GM23248 (cell line): Measurements from ENCODE around the gene TSEN2. TPM values are rescaled to one million over a fixed set of nuclear protein-coding genes. Genes with fewer than 3 reads are reported as not detected.

ENCODE experiments used
- DNase-seq: peaks from one replicate; pipeline ENCODE4 v3.0.0-alpha.2; 2015
- H2AFZ ChIP-seq: fragments of 200-600 bp; sonication (generic); 2 replicates; pipeline ENCODE4 v1.6.1; 2016; ENCODE audit warnings: antibody characterized with exemption
- H3F3A ChIP-seq: fragments of 200-600 bp; sonication (generic); 2 replicates; pipeline ENCODE4 v1.6.1; 2016; ENCODE audit warnings: mild to moderate bottlenecking, antibody characterized with exemption, mixed run types; ENCODE audit not compliant: insufficient read depth
- H3K27ac ChIP-seq: fragments of 200-600 bp; sonication (generic); 2 replicates; pipeline ENCODE4 v1.5.1; 2016; ENCODE audit warnings: mild to moderate bottlenecking
- H3K27me3 ChIP-seq: fragments of 200-600 bp; sonication (generic); replicated peaks from 2 replicates; pipeline ENCODE4 v1.6.1; 2016; ENCODE audit warnings: mild to moderate bottlenecking; ENCODE audit not compliant: insufficient read depth
- H3K36me3 ChIP-seq: fragments of 200-600 bp; sonication (generic); 2 replicates; pipeline ENCODE4 v1.6.1; 2016; ENCODE audit warnings: low read depth, mild to moderate bottlenecking
- H3K4me1 ChIP-seq: fragments of 200-600 bp; sonication (generic); 2 replicates; pipeline ENCODE4 v1.6.1; 2016; ENCODE audit warnings: mild to moderate bottlenecking; ENCODE audit not compliant: insufficient read depth
- H3K4me2 ChIP-seq: fragments of 200-600 bp; sonication (generic); one replicate; pipeline ENCODE4 v1.6.1; 2016; ENCODE audit warnings: mild to moderate bottlenecking; ENCODE audit not compliant: unreplicated experiment
- H3K4me3 ChIP-seq: fragments of 200-600 bp; sonication (generic); 2 replicates; pipeline ENCODE4 v1.5.1; 2016; ENCODE audit warnings: mild to moderate bottlenecking
- H3K79me2 ChIP-seq: fragments of 200-600 bp; sonication (generic); 2 replicates; pipeline ENCODE4 v1.6.1; 2016; ENCODE audit warnings: mild to moderate bottlenecking; ENCODE audit not compliant: insufficient read depth
- H3K9ac ChIP-seq: fragments of 200-600 bp; sonication (generic); 2 replicates; pipeline ENCODE4 v1.6.1; 2016; ENCODE audit warnings: mild to moderate bottlenecking
- H3K9me2 ChIP-seq: fragments of 200-600 bp; sonication (generic); 2 replicates; pipeline ENCODE4 v1.6.1; 2016; ENCODE audit warnings: mixed run types, mild to moderate bottlenecking, moderate library complexity; ENCODE audit not compliant: insufficient read depth
- H3K9me3 ChIP-seq: fragments of 200-600 bp; sonication (generic); one replicate; pipeline ENCODE4 v1.6.1; 2017; ENCODE audit warnings: low read depth
- H4K20me1 ChIP-seq: fragments of 200-600 bp; sonication (generic); 2 replicates; pipeline ENCODE4 v1.6.0; 2016; ENCODE audit not compliant: insufficient read depth
- EZH2 ChIP-seq: fragments of 200-600 bp; sonication (generic); IDR thresholded peaks from 2 replicates; pipeline ENCODE4 v1.6.1; 2018; ENCODE audit warnings: antibody characterized with exemption, mild to moderate bottlenecking; ENCODE audit not compliant: insufficient read depth, poor library complexity, severe bottlenecking
- EZH2phosphoT487 ChIP-seq: fragments of 200-600 bp; sonication (generic); IDR thresholded peaks from 2 replicates; pipeline ENCODE4 v1.6.1; 2018; ENCODE audit warnings: antibody characterized with exemption, moderate library complexity, mild to moderate bottlenecking, low read depth; ENCODE audit not compliant: insufficient read depth
- WGBS, 2 experiments: methylation state at CpG; one replicate each; pipeline ENCODE4 v1.1.6; 2015 to 2017; ENCODE audit warnings: low lambda C conversion rate in 2 of 2, low coverage in 1 of 2; ENCODE audit errors: missing lambda C conversion rate in 2 of 2; 5-methylcytosine and 5-hydroxymethylcytosine counted together
- in situ Hi-C: fragments of 300-500 bp; cut with MboI; formaldehyde crosslinking; loops from 2 replicates; pipeline ENCODE4 v1.15.0; 2020
- polyA plus RNA-seq: library from polyadenylated mRNA; unstranded; fragments of >200 nt; fragmentation: Nextera tagmentation; extraction: Ambion mirVana; gene quantifications from 2 replicates; pipeline ENCODE4 v1.2.1, GENCODE V29; 2016
- total RNA-seq: library from RNA; depleted of rRNA; stranded (reverse); fragments of >200 nt; shearing (Covaris generic); gene quantifications from 2 replicates; pipeline ENCODE4 v1.2.3, GENCODE V29; 2014

Gene TSEN2
- total and polyA plus RNA-seq, 2 experiments from 2014 or later: 9.6 to 13.6 TPM

- Histone ChIP-seq H3K9ac (no peak overlapping the region), H3K4me3 (no peak overlapping the region)
Measured at GRCh38 chr3:12443781-12444522, 40.3 kb upstream of the TSEN2 start.

GRCh38 chr3:12444582-12445471 lies 39.5 kb upstream of the TSEN2 start:
- no peak overlapping the region for H3K4me3 ChIP-seq
- no peaks in the 10 kb centered on the region for H3K79me2 ChIP-seq
- TF ChIP-seq EZH2 (no peak), EZH2phosphoT487 (no peak)
- no peaks in the 10 kb centered on the region for H3F3A ChIP-seq
- no peaks in the 10 kb centered on the region for H3K9me3 ChIP-seq
- in situ Hi-C loops: no loop called here
- WGBS, 2 experiments: 84 to 89% methylated on average over 24 of the region's 24 CpGs
- no peaks in the 10 kb centered on the region for H3K4me1 ChIP-seq
- no peaks in the 10 kb centered on the region for H4K20me1 ChIP-seq
- no peak overlapping the region for H3K27ac ChIP-seq
- peaks cover 15% of the 10 kb centered on the region for H3K27me3 ChIP-seq
- H3K4me2 ChIP-seq: no peak overlapping the region
- H3K9ac ChIP-seq: no peak overlapping the region
- no peak for DNase-seq
- no peaks in the 10 kb centered on the region for H3K36me3 ChIP-seq
- no peaks in the 10 kb centered on the region for H3K9me2 ChIP-seq
- H2AFZ ChIP-seq: no peak overlapping the region

More at GRCh38 chr3:12443781-12444522, 40.3 kb upstream of the TSEN2 start:
- Histone ChIP-seq H3K4me2 (no peak overlapping the region), H3K4me1 (no peaks in the 10 kb centered on the region), H2AFZ (no peak overlapping the region), H4K20me1 (no peaks in the 10 kb centered on the region), H3K27me3 (peaks cover 15% of the 10 kb centered on the region), H3K79me2 (no peaks in the 10 kb centered on the region), H3K36me3 (no peaks in the 10 kb centered on the region), H3K27ac (no peak overlapping the region), H3F3A (no peaks in the 10 kb centered on the region), H3K9me2 (no peaks in the 10 kb centered on the region), H3K9me3 (no peaks in the 10 kb centered on the region)
- TF ChIP-seq EZH2phosphoT487 (no peak), EZH2 (no peak)
- no peak for DNase-seq
- in situ Hi-C loops: no loop called here
- WGBS, 2 experiments: 83 to 87% methylated on average over 10 of the region's 10 CpGs

- Histone ChIP-seq H3K27me3 (peaks cover 15% of the 10 kb centered on the region), H3K4me2 (no peak overlapping the region), H3F3A (no peaks in the 10 kb centered on the region), H4K20me1 (no peaks in the 10 kb centered on the region), H3K79me2 (no peaks in the 10 kb centered on the region), H3K36me3 (no peaks in the 10 kb centered on the region), H3K27ac (no peak overlapping the region), H3K9ac (no peak overlapping the region), H2AFZ (no peak overlapping the region), H3K9me3 (no peaks in the 10 kb centered on the region), H3K4me1 (no peaks in the 10 kb centered on the region), H3K9me2 (no peaks in the 10 kb centered on the region), H3K4me3 (no peak overlapping the region)
- in situ Hi-C loops: no loop called here
- TF ChIP-seq EZH2: no peak
- TF ChIP-seq EZH2phosphoT487: no peak
- 74 to 80% methylated on average over 8 of the region's 8 CpGs for WGBS, 2 experiments
- DNase-seq: no peak
Measured at GRCh38 chr3:12445523-12446240, 38.6 kb upstream of the TSEN2 start.

- no peak overlapping the region for H3K4me2 ChIP-seq
- peaks cover 15% of the 10 kb centered on the region for H3K27me3 ChIP-seq
- no peak overlapping the region for H3K4me3 ChIP-seq
- H3K4me1 ChIP-seq: no peaks in the 10 kb centered on the region
- no peaks in the 10 kb centered on the region for H3K9me3 ChIP-seq
- H3K36me3 ChIP-seq: no peaks in the 10 kb centered on the region
- H3K9ac ChIP-seq: no peak overlapping the region
- WGBS, 2 experiments: 82 to 86% methylated on average over 7 of the region's 7 CpGs
- H3K79me2 ChIP-seq: no peaks in the 10 kb centered on the region
- no peak for TF ChIP-seq EZH2
- TF ChIP-seq EZH2phosphoT487: no peak
- H2AFZ ChIP-seq: no peak overlapping the region
- in situ Hi-C loops: no loop called here
- no peaks in the 10 kb centered on the region for H4K20me1 ChIP-seq
- H3K9me2 ChIP-seq: no peaks in the 10 kb centered on the region
- no peak for DNase-seq
- no peaks in the 10 kb centered on the region for H3F3A ChIP-seq
- no peak overlapping the region for H3K27ac ChIP-seq
Measured at GRCh38 chr3:12446298-12446697, 38.0 kb upstream of the TSEN2 start.
